SKM-1 treated with dmso at 0.1 percent for 144 hours (cell line): Measurements from ENCODE around the gene CLCA4.
"Not testable (repeated sequence)": the region's sequence is repeated elsewhere in the genome, so short reads cannot be mapped to it uniquely, and the experiment has no call there.

Experiments
- DNase-seq: peaks from one replicate; lab custom pipeline; 2025; ENCODE audit not compliant: unreplicated experiment; lab: John Stamatoyannopoulos, UW

CLCA4 gene

DNA sequence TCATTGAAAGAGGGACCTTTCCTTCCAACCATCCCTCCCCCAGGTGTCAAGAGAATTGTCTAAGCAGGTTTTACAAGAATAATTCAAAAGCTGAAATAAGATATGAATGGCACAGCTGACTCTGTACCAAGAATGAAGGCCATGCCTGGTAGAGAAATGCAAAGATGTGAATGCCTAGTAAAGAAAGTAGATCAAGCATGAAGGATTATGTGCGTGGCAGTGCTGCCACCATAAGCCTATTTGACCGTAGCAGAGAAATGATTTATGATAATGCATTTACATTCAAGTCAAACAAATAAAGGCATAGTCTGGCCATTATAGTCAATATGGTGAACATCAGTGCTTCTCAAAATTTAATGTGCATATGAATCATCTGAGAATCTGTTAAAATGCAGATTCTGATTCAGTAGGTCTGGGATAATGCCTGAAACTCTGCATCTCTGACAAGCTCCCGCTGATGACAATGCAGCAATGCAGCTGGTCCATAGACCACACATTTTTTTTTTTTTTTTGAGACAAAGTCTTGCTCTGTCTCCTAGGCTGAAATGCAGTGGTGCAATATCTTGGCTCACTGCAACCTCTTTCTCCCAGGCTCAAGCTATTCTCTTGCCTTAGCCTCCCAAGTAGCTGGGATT, 16.6 kb upstream of the CLCA4 start:
- DNase-seq: no peak

DNA sequence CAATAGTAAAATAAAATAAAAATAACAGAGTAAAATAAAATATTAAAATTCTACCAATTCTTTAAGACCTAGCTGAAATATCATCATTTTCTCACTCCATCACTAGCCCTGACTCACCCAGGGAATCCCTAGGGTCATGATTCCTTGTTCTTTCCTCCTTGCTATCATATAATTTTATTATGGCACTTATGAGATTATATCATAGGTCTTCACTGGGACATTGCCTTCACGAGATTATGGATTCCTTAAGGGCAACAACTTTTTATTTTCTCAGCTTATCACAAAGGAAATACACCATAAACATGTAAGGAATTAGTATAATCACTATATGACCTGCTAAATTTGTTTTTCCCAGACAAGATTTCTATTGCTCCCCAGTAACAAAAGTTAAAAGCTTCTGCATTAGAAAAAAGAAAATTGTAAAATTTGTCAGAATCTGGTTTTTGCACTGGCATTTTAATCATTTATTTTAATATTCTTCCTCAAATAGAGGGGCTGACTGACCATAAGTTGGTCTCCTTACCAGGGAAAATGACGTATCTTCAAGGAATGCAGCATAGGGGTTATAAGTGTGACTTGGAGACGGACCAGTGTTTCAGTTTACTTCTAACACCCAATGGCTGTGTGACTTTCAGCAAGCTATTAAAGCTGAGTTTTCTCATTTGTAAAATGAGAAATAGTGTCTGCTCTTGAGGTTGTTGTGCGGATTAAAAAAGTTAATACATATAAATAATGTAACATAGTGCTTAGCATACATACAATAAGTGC, 8.8 kb upstream of the CLCA4 start:
- DNase-seq: no peak

GRCh38 chr1:86538775-86539174, 8.1 kb upstream of the CLCA4 start:
- DNase-seq: no peak

- no peak for DNase-seq
These were observed 5.0 kb upstream of the CLCA4 start for GRCh38 chr1:86541859-86542258.

- DNase-seq: no peak
These were observed 4.2 kb upstream of the CLCA4 start for GRCh38 chr1:86542631-86543030.

DNA sequence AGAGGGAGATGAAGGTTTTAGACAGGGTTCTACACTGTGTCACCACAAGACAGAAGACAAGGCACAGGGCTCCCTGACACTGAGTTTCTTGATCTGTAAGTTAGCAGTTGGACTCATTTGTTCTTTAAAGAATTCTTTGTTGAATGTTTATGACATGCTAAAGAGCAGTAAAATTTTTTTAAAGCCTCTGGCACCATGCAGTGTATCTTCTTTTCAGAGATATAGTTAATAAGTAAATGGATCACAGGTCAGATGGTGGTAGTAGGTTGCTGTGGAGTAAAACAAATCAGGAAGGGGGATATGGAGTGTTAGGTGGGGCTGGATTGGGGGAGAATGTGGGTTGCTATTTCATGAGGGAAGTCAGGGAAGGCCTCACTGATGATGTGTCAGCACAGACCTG, 2.0 kb downstream of the CLCA4 start:
- no peak for DNase-seq

DNA sequence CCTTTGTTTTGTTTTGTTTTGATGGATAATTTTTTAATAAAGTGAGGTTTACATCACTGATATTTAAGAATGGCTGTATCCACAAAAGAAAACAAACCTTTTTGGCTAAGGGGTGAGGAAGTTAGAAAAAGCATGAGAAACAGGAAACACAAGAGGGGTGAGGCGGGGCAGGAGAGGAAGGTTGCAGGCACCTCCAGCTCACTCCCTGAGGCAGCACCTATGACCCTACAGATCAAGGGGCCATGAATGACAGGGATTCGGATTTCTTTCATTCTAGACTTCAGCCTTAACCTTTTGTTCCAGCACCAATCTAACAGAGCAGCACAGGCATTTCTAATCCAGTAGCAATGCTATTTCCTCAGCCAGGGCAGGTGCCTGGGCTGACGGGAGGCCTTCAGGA, 4.4 kb downstream of the CLCA4 start:
- no peak for DNase-seq

DNA sequence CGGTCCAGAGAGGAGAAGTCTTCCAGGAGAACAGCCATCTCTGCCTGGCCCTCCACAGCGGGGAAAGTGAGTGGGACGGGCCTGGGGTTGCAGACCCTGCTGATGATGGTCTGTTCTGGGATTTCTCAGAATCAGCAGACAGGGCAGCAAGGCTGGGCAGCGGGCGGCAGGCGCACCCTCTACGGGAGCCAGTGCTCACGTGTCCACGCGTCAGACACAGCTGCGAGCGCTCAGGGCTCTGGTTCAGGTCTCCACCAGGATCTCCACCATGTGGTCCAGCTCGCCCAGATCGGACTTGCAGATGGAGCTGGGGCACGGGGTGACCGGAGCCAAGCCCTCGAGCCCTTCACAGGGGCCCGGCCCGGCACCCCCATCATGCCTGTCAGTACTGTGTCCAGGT, 5.5 kb downstream of the CLCA4 start:
- DNase-seq: no peak

GRCh38 chr1:86557739-86558138, 10.9 kb downstream of the CLCA4 start:
- no peak for DNase-seq

DNA sequence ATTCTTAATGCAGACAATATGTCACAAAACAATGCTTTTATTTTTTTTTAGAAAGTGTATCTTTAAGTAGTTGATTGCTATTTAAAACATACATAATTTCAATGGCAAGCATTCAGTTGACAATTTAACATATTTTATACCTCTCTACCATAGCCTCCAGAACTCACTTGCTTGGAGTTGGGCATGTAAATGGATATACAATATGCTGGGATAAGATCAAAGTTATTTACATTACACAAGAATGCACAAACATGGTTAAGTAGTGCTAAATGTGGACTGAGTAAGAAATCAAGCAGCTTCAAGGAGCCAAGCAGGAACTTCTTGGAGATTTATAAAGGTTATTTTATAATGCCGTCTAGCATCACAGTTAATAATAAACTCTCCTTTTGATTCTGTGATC, 17.0 kb downstream of the CLCA4 start:
- DNase-seq: no peak

GRCh38 chr1:86567341-86567740, 20.5 kb downstream of the CLCA4 start:
- no peak for DNase-seq

DNA sequence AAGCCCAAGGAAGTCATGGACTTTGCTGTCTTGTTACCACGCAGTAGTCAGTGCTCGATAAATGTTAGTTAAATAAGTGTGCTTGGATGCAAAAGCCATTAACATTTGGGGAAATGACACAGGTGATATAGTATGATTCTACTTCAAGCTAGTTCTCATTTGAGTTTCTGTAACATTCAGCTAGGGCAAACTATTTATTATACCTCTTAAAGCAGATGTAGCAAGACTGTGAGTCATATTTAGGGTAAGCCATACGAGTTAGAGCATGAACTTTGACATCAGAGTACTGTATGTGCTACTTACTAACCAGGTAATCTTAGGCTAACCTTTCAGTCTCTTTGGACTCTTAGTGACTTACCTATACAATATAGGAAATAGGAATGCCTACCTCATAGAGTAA, 21.0 kb downstream of the CLCA4 start:
- DNase-seq: no peak

DNA sequence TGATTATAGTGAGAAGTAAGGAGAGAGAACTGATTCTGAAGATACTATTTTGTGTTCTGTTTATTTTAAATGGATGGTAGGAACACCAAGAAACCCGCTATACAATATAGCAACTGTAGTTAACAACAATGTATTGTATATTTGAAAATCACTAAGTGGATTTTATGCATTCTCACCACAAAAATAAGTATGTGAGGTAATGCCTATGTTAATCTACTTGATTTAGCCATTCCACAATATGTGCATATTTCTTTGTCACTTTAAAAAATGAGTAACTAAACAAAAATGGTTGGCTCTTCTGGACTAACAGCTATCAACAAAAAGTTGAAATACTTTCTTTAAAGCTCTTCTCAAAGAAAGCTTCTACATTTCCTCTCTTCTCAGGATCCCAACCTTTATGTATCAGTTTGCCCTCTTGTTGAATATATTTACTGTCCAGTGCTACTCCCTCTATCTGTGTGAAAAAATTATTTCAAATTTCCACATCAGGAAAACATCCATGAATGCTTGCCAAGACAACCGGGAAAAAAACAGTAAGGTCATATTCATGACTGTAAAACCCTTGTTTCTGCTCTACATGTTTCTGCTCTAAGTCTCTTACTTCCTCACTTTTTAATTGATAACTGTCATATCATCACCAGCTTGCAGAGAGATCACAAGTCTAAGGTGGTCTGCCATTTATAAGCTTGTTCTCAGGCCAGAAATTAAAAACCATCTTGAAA, 27.0 kb downstream of the CLCA4 start:
- DNase-seq: no peak

DNA sequence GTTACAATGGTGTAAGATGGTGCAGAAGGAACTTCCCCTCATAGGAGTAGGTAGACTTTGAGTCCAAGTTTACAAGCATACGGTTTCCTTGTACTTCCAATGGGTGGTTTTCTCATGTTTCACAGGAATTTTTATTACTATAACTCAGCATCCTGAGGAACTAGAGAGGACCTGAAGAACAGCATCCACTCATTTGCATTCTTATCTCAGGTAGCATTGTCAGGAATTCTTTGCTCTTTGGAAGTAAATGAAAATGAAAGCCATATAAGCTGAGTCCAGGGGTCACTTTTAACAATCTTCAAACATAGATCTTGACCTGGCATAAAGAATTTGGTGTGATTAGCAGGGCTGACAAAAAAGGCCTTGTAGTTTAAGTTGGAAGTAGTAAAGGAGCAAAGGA, 34.4 kb downstream of the CLCA4 start:
- DNase-seq: no peak

DNA sequence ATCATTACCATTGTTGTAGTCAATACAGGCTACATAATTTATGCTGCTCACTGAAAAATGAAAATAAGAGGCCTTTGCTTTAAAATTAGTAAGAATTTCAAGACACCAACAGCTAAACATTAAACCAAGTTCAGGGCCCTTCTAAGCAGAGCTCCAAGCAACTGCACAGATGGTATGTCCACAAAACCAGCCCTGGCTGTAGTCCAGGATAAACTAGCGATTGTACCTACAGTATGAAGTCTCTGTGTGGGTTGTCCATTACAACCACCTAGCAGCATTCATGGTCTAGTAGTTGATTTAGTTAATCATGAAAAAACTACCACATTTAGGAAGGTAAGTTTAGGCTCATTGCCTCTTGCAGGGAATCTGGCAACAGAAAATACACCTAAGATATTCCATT, 35.3 kb downstream of the CLCA4 start:
- no peak for DNase-seq

DNA sequence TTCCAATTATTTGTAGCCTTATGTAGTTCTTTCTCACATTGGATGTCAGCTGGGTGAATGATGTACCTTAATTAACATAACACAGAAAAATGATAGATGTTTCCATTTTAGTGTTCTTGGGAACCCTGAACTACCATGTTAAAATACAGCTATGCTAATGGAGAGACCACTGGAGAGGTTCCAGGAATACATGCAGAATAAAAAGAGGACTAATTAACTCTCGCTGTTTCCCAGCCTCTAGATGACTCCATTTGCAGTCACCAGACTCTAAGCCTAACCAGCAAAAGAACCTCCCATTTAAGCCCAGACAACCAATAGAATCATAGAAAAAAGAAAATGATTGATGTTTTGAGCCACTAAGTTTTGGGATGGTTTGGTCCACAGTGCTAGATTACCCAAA, 36.2 kb downstream of the CLCA4 start:
- no peak for DNase-seq

DNA sequence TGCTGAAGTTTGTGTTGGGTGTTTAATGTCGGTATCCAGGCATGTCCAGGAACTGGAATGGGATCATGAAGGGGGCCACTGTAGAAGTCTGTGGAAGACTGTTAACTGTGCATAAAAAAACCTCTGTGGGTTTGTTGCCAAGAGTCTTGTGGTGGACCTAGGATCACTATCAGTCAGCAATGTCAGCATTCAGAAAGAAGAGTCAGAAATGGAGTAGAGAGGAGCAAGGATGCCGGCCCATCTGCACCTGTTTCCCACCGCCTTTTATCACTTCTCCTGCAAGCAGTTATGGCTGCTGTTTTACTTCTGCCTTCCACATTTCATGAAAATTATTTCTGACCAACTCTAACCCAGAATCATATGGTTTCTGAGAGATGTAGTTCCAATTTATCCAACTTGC, 36.7 kb downstream of the CLCA4 start:
- no peak for DNase-seq

DNA sequence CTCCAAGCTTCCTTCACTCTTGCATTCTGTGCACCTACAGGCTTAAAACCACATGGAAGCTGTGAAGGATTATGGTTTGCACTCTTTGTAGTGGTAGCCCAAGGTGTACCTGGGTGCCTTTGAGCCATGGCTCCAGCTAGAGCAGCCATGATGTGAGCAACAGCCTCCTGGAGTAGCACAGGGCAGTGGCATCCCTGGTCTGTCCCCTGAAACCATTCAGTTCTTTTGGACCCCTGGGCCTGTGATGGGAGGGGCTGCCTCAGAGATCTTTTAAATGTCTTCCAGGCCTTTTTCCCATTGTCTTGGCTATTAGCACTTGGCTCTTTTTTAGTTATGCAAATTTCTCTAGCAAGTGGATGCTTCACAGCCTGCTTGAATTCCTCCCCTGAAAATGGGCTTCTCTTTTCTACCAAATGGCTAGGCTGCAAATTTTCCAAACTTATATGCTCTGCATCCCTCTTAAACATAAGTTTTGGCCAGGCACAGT, 47.4 kb downstream of the CLCA4 start:
- DNase-seq: no peak

GRCh38 chr1:86596224-86596623, 49.3 kb downstream of the CLCA4 start:
- DNase-seq: no peak

DNA sequence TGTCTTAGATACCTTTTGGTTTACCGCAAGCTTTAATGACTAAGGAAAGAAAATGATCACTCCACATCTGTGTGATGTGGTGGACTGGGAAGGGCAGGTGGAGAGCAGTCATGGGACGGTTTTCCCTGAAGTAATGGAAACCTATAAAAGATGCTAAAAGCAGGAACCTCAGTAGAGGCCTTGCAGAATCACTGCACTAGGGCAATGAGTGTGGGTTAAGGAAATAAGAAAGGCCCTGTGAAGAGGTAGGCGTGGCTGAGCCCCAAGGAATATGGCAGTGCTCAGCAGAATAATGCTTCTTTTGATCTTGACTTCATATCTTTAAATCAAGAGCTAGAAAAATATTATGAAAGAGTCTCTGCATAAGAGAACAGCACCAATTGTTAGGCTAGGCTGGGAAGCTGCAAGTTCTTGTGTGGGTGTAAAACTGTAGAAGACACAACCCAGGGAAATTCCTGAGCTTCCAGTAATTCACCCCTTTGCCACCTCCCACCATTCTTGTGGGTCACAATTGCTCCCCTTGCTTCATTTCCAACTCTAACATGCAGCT, 49.9 kb downstream of the CLCA4 start:
- DNase-seq: no peak

- not testable (repeated sequence) for DNase-seq
These were observed 59.2 kb downstream of the CLCA4 start for GRCh38 chr1:86606080-86606479.

DNA sequence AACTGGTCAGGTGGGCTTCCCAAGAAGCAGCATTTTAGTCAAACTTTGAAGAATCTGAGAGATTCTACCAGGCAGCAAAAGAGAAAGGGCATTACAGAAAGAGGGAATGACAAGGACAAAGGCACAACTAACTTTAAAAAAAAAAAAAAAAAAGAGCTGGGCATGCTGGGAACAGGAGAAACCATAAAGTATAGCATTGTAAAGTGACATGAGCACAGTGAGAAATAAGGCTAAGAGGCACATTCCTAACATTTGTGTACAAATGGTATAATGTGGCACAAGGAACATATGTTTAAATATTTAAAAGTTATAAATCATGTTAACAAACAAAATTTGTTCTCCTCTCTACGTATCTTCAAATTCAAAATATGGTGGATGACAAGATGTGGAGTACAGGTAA, 69.6 kb downstream of the CLCA4 start:
- no peak for DNase-seq
